ENCODE data around the gene VPS33B. TPM values are rescaled to one million over a fixed set of nuclear protein-coding genes. Genes with fewer than 3 reads are reported as not detected.
A peak's percentile ranks its signal among the peaks of the same experiment; 100 is the strongest.

Gene VPS33B
- total RNA-seq, 1 experiment from 2014 or later: 16.3 TPM

- Histone ChIP-seq H3K27me3 (ENCODE audit: insufficient read depth, low read length) (no peaks in the 10 kb centered on the region), H2BK12ac (ENCODE audit: insufficient read length, low read depth, low read length) (no peak overlapping the region), H4K8ac (replicated peaks; ENCODE audit: insufficient read length, low read depth, low read length) (no peak overlapping the region), H2AFZ (ENCODE audit: low read length) (no peak overlapping the region), H3K4me1 (ENCODE audit: insufficient read depth, low read length) (no peaks in the 10 kb centered on the region), H2BK5ac (ENCODE audit: insufficient read length, low read length) (no peak overlapping the region), H3K23me2 (ENCODE audit: insufficient read length, low read depth, low read length, poor library complexity, severe bottlenecking) (no peaks in the 10 kb centered on the region), H2BK15ac (ENCODE audit: low read depth, low read length) (no peak overlapping the region), H3K18ac (ENCODE audit: insufficient read length, low read depth, low read length) (no peak overlapping the region), H3K79me1 (ENCODE audit: insufficient read depth, low read depth, low read length, poor library complexity, severe bottlenecking) (no peaks in the 10 kb centered on the region), H3K9me3 (ENCODE audit: control insufficient read depth, low read depth, low read length) (peaks cover 4% of the 10 kb centered on the region), H2AK5ac (ENCODE audit: insufficient read length, low read length) (no peak overlapping the region), H2BK20ac (ENCODE audit: low read depth, low read length, poor library complexity, severe bottlenecking) (no peak overlapping the region), H2BK120ac (ENCODE audit: low read depth, low read length, poor library complexity, severe bottlenecking) (no peak overlapping the region), H3K9ac (ENCODE audit: extremely low read depth, insufficient read length, low read length) (no peak overlapping the region), H3K27ac (ENCODE audit: insufficient read length, low read depth, low read length) (no peak overlapping the region), H4K20me1 (ENCODE audit: control insufficient read depth, insufficient read depth, insufficient read length) (no peaks in the 10 kb centered on the region), H3K79me2 (ENCODE audit: insufficient read depth, low read length) (no peaks in the 10 kb centered on the region), H4K5ac (ENCODE audit: insufficient read length, low read depth, low read length) (no peak overlapping the region), H3K4ac (ENCODE audit: low read depth, low read length) (no peak overlapping the region), H3K4me2 (ENCODE audit: insufficient read depth, insufficient read length, low read length) (no peak overlapping the region), H3K23ac (ENCODE audit: insufficient read length, low read depth, low read length) (no peak overlapping the region), H3T11ph (ENCODE audit: low read length) (no peak overlapping the region), H4K91ac (ENCODE audit: insufficient read length, low read depth, low read length) (no peak overlapping the region), H3K56ac (ENCODE audit: insufficient read length, low read depth, low read length) (no peak overlapping the region), H3K14ac (ENCODE audit: insufficient read depth, low read length) (no peak overlapping the region)
- WGBS (ENCODE audit: extremely low coverage, insufficient read length, low lambda C conversion rate): no CpG with 5 or more reads among the region's 2 CpGs
- H3K36me3 Mint-ChIP-seq (ENCODE audit: insufficient read depth in 1 of 3, low read depth in 3 of 3): peaks cover 0 to 12% (median 3%) of the 10 kb centered on the region in 3 experiments; a peak in 4 of 7 replicates
- peaks cover 2% of the 10 kb centered on the region for H3K27me3 Mint-ChIP-seq (ENCODE audit: low read depth)
- DNase-seq: no peak
- TF ChIP-seq CTCF (conservative IDR thresholded peaks at IDR 0.05): no peak
- H3K9me3 Mint-ChIP-seq: peaks cover 7 to 9% of the 10 kb centered on the region in 2 experiments
- H3K4me1 Mint-ChIP-seq: peaks cover 0 to 2% of the 10 kb centered on the region in 2 experiments; a peak in 1 of 4 replicates
- no peak overlapping the region for H3K4me3 Mint-ChIP-seq
- peak overlapping the region in 1 of 3 experiments; percentile 45; a peak in 1 of 7 replicates for H3K27ac Mint-ChIP-seq
Measured at GRCh38 chr15:91067036-91067435, 44.6 kb upstream of the VPS33B start.

Measured in H9 (cell line).